Urothelium cell line (cell line): ENCODE measurements around the gene NPHP1.
"Not testable (repeated sequence)": the region's sequence is repeated elsewhere in the genome, so short reads cannot be mapped to it uniquely, and the experiment has no call there.

Experiments used
- DNase-seq: peaks from one replicate; pipeline ENCODE4 v3.0.0; 2011; ENCODE audit warnings: low spot score, mixed read lengths
- FAIRE-seq: peaks from 2 replicates; lab custom pipeline; 2011; peaks lifted over from hg19 to GRCh38; lab: Jason Lieb, UNC

NPHP1 gene

DNA sequence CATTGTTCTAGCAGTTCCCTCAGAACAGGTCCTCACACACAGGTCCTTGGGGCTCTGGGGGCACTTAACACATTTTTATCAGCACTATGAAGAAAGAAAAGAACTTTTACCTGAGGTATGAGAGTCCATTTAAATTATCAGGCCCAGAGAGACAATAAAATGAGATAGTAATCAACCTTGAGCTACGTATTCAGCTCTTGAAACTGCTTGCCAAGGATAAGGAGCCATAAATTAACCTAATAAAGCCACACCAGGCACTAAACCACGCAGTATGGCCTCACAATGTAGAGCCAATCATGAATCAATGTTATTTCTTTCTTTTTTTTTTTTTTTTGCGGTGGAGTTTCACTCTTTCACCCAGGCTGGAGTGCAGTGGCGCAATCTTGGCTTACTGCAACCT, 126.7 kb downstream of the NPHP1 start:
- not testable (repeated sequence) for FAIRE-seq

DNA sequence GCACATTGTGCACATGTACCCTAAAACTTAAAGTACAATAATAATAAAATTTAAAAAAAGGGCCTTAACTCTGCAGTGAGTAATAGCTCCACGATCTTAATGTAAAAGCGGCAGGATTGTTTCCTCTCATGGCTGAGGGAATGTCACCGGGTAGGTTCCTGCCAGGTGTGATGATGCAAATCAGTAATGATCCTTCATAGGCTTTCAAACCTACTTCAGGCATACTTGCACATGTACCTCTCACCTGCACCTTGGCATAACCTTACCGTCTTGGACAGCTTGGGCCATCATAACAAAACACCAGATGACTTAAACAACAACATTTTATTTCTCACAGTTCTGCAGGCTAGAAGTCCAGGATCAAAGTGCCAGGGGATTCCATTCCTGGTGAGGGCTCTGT, 128.9 kb downstream of the NPHP1 start:
- not testable (repeated sequence) for FAIRE-seq, DNase-seq

More for the DNA sequence above, 126.7 kb downstream of the NPHP1 start:
- DNase-seq: not testable (repeated sequence)
